GM18867 (cell line): ENCODE measurements around the gene EFS.
"Not testable (repeated sequence)": the region's sequence is repeated elsewhere in the genome, so short reads cannot be mapped to it uniquely, and the experiment has no call there.

Experiments
- ATAC-seq: cut with Tn5 transposase; IDR thresholded peaks from one replicate; pipeline ENCODE4 v1.9.1; 2021; ENCODE audit warnings: mild to moderate bottlenecking, moderate library complexity; ENCODE audit not compliant: unreplicated experiment

The EFS gene

GRCh38 chr14:23339506-23340268, 25.3 kb downstream of the EFS start:
- no peak for ATAC-seq

GRCh38 chr14:23335623-23336022, 29.3 kb downstream of the EFS start:
- ATAC-seq = no peak

GRCh38 chr14:23327947-23328744, 36.8 kb downstream of the EFS start:
- ATAC-seq = no peak

GRCh38 chr14:23326491-23327332, 38.3 kb downstream of the EFS start:
- no peak for ATAC-seq

- ATAC-seq = not testable (repeated sequence)
Measured at GRCh38 chr14:23325746-23326145, 39.2 kb downstream of the EFS start.

- ATAC-seq = no peak
Measured at GRCh38 chr14:23324993-23325392, 40.0 kb downstream of the EFS start.

- no peak for ATAC-seq
Measured at GRCh38 chr14:23324455-23324846, 40.5 kb downstream of the EFS start.

- no peak for ATAC-seq
Measured at GRCh38 chr14:23323838-23324454, 41.0 kb downstream of the EFS start.

GRCh38 chr14:23322568-23323517, 42.1 kb downstream of the EFS start:
- ATAC-seq = no peak

- ATAC-seq = peak; percentile 12
Measured at GRCh38 chr14:23321572-23322547, 43.1 kb downstream of the EFS start.

- peak; percentile 88 for ATAC-seq
Measured at GRCh38 chr14:23320584-23321571, 44.1 kb downstream of the EFS start, which contains the start of gene PABPN1. TSS of gene PABPN1 (plus strand) at chr14:23321457. CDS start at chr14:23321470, 13 bp downstream.

GRCh38 chr14:23319746-23320583, 45.0 kb downstream of the EFS start:
- no peak for ATAC-seq

- no peak for ATAC-seq
Measured at GRCh38 chr14:23316300-23316699, 48.7 kb downstream of the EFS start.

- ATAC-seq = no peak
Measured at GRCh38 chr14:23310546-23310945, 54.4 kb downstream of the EFS start.

GRCh38 chr14:23308721-23309445, 56.1 kb downstream of the EFS start:
- ATAC-seq = no peak
